Activated CD8-positive, alpha-beta T cell treated with anti-CD3 and anti-CD28 coated beads for 36 hours (primary cell): ENCODE data around the gene PLEKHM2. TPM values are rescaled to one million over a fixed set of nuclear protein-coding genes. Genes with fewer than 3 reads are reported as not detected.

Source experiments
- ATAC-seq: fragments of 200-7000 bp; cut with Tn5 transposase; one replicate; pipeline ENCODE4 v1.10.0; 2021; ENCODE audit warnings: mild to moderate bottlenecking, moderate library complexity
- CTCF ChIA-PET: fragments of 350-600 bp; sonication (Branson Sonifier 250); formaldehyde crosslinking; loops from one replicate; lab custom pipeline; 2021; ENCODE audit warnings: antibody characterized with exemption; lab: Charles Lee
- POLR2A ChIA-PET: fragments of 350-600 bp; sonication (Branson Sonifier 250); formaldehyde crosslinking; loops from one replicate; lab custom pipeline; 2021; ENCODE audit warnings: antibody characterized with exemption; lab: Charles Lee
- DNase-seq: peaks from one replicate; pipeline ENCODE4 v3.0.0-alpha.2; 2020
- H3K27ac Mint-ChIP-seq: one replicate; pipeline ENCODE4 v1.8.0; 2021; ENCODE audit warnings: mild to moderate bottlenecking, mixed read lengths
- H3K27me3 Mint-ChIP-seq: one replicate; pipeline ENCODE4 v1.8.0; 2021; ENCODE audit warnings: mixed read lengths
- H3K36me3 Mint-ChIP-seq: one replicate; pipeline ENCODE4 v1.8.0; 2021; ENCODE audit warnings: low read depth, mixed read lengths
- H3K4me1 Mint-ChIP-seq: one replicate; pipeline ENCODE4 v1.8.0; 2021; ENCODE audit warnings: low read depth, mixed read lengths
- H3K4me3 Mint-ChIP-seq: one replicate; pipeline ENCODE4 v1.8.0; 2021; ENCODE audit warnings: mild to moderate bottlenecking, moderate library complexity, mixed read lengths
- H3K9me3 Mint-ChIP-seq: one replicate; pipeline ENCODE4 v1.8.0; 2021; ENCODE audit warnings: mixed read lengths
- intact Hi-C: fragments of 100-400 bp; cut with micrococcal nuclease; formaldehyde crosslinking; loops from one replicate; pipeline ENCODE4 v1.10.0; 2022
- total RNA-seq, 2 experiments: library from RNA; stranded (reverse); gene quantifications; one replicate each; pipeline ENCODE4 v1.2.3, GENCODE V29; 2021
- TF ChIP-seq, protein P1 (sequence below): fragments of 200-600 bp; IDR thresholded peaks from one replicate; pipeline ENCODE4 v1.8.0; 2022; ENCODE audit warnings: antibody characterized with exemption, mild to moderate bottlenecking

PLEKHM2 gene
- total RNA-seq, 2 experiments from 2014 or later = 41.5 to 42.9 TPM

- intact Hi-C loops = loop anchor here (10.0 kb wide), 1 partner anchor 149 kb away; no protein-coding TSS in a partner anchor
- no peak overlapping the region for H3K27ac Mint-ChIP-seq
- DNase-seq = no peak
- no peaks in the 10 kb centered on the region for H3K36me3 Mint-ChIP-seq
- ChIA-PET POLR2A (no interaction called here), CTCF (no interaction called here)
- no peaks in the 10 kb centered on the region for H3K9me3 Mint-ChIP-seq
- H3K4me3 Mint-ChIP-seq = no peak overlapping the region
- H3K4me1 Mint-ChIP-seq = peaks cover 6% of the 10 kb centered on the region
- no peak for ATAC-seq
- no peaks in the 10 kb centered on the region for H3K27me3 Mint-ChIP-seq
- TF ChIP-seq, protein P1, sequence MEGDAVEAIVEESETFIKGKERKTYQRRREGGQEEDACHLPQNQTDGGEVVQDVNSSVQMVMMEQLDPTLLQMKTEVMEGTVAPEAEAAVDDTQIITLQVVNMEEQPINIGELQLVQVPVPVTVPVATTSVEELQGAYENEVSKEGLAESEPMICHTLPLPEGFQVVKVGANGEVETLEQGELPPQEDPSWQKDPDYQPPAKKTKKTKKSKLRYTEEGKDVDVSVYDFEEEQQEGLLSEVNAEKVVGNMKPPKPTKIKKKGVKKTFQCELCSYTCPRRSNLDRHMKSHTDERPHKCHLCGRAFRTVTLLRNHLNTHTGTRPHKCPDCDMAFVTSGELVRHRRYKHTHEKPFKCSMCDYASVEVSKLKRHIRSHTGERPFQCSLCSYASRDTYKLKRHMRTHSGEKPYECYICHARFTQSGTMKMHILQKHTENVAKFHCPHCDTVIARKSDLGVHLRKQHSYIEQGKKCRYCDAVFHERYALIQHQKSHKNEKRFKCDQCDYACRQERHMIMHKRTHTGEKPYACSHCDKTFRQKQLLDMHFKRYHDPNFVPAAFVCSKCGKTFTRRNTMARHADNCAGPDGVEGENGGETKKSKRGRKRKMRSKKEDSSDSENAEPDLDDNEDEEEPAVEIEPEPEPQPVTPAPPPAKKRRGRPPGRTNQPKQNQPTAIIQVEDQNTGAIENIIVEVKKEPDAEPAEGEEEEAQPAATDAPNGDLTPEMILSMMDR = no peak
These were observed 60.1 kb downstream of the PLEKHM2 start for GRCh38 chr1:15744122-15744679.

GRCh38 chr1:15747378-15747777, 63.3 kb downstream of the PLEKHM2 start:
- no peak for DNase-seq
- Mint-ChIP-seq H3K27me3 (peaks cover 2% of the 10 kb centered on the region), H3K27ac (no peak overlapping the region), H3K9me3 (no peaks in the 10 kb centered on the region), H3K4me1 (no peaks in the 10 kb centered on the region), H3K36me3 (no peaks in the 10 kb centered on the region), H3K4me3 (no peak overlapping the region)
- POLR2A ChIA-PET = no interaction called here
- CTCF ChIA-PET = no interaction called here
- no peak for ATAC-seq
- TF ChIP-seq, protein P1 = no peak
- intact Hi-C loops = loop anchor here (10.0 kb wide), 1 partner anchor 153 kb away; no protein-coding TSS in a partner anchor

- Mint-ChIP-seq H3K4me3 (no peak overlapping the region), H3K27me3 (peaks cover 2% of the 10 kb centered on the region), H3K36me3 (no peaks in the 10 kb centered on the region), H3K27ac (no peak overlapping the region), H3K9me3 (no peaks in the 10 kb centered on the region), H3K4me1 (no peaks in the 10 kb centered on the region)
- ATAC-seq (no peak), DNase-seq (no peak)
- TF ChIP-seq, protein P1 = no peak
- ChIA-PET POLR2A (no interaction called here), CTCF (interaction anchor here (0.7 to 1.5 kb wide), 2 partner anchors 8 to 43 kb away, joined by 3 to 4 read pairs; no protein-coding TSS in a partner anchor)
- intact Hi-C loops = loop anchor here (10.0 kb wide), 1 partner anchor 153 kb away; no protein-coding TSS in a partner anchor
These were observed 64.1 kb downstream of the PLEKHM2 start for GRCh38 chr1:15748264-15748663.

DNA sequence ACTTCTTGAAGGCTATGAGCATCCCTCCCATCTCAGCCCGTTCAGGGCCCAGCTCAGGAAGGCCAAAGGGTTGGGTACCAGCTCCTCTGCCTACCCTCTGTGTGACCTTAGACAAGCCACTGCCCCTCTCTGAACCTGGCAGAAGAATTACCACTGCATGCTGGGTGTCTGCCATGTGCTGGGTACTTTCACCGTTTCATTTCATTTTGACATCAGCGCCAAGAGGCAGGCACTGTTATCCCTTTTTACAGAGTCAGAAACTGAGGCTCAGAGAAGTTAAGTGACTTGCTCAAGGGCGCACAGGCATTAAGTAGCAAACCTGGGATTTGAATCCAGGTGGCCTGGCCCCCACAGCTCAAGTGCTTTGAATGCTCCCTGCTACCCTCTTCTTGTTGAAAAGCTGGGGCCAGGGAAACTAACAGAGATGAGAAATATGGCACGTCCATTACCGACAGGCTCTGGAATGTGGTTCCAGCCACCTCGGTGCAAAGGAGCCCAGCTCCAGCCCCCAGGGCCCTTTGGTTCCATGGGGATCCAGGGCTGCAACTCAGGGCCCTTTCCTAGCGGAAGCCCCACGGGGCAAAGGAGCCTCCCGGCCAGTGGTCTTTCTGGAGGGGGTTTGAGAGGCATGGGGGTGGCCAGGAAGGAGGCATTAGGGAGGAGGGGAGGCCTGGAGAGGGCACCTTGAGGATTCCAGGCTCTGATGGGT, 64.7 kb downstream of the PLEKHM2 start:
- no peaks in the 10 kb centered on the region for H3K36me3 Mint-ChIP-seq
- ATAC-seq (no peak), DNase-seq (no peak)
- TF ChIP-seq, protein P1 = no peak
- peaks cover 2% of the 10 kb centered on the region for H3K27me3 Mint-ChIP-seq
- no peak overlapping the region for H3K4me3 Mint-ChIP-seq
- H3K9me3 Mint-ChIP-seq = no peaks in the 10 kb centered on the region
- H3K27ac Mint-ChIP-seq = no peak overlapping the region
- no peaks in the 10 kb centered on the region for H3K4me1 Mint-ChIP-seq
- CTCF ChIA-PET = interaction anchor here (0.7 to 1.5 kb wide), 2 partner anchors 9 to 43 kb away, joined by 3 to 4 read pairs; no protein-coding TSS in a partner anchor
- intact Hi-C loops = loop anchor here (10.0 kb wide), 1 partner anchor 154 kb away; no protein-coding TSS in a partner anchor
- POLR2A ChIA-PET = no interaction called here
